Stimulated activated memory B cell treated with anti-CD40 and anti-IgM and Interleukin-4, amounts not matched to agents 10 μg/mL and 1 μg/mL and 100 μg/mL, for 72 hours (primary cell): ENCODE data around the gene C1QTNF2.

Source experiments
- ATAC-seq: fragments of 150-1000 bp; cut with Tn5 transposase; 2 replicates; pipeline ENCODE4 v1.10.0; 2021
- H3K27ac Mint-ChIP-seq: one replicate; pipeline ENCODE4 v1.8.0; 2022; ENCODE audit warnings: mild to moderate bottlenecking, mixed read lengths
- H3K27me3 Mint-ChIP-seq: one replicate; pipeline ENCODE4 v1.8.0; 2022; ENCODE audit warnings: mixed read lengths
- H3K36me3 Mint-ChIP-seq: one replicate; pipeline ENCODE4 v1.8.0; 2022; ENCODE audit warnings: mixed read lengths
- H3K4me1 Mint-ChIP-seq: one replicate; pipeline ENCODE4 v1.8.0; 2022; ENCODE audit warnings: mixed read lengths
- H3K4me3 Mint-ChIP-seq: one replicate; pipeline ENCODE4 v1.8.0; 2022; ENCODE audit warnings: mild to moderate bottlenecking, moderate library complexity, mixed read lengths
- H3K9me3 Mint-ChIP-seq: one replicate; pipeline ENCODE4 v1.8.0; 2022; ENCODE audit warnings: mixed read lengths

The C1QTNF2 gene

DNA sequence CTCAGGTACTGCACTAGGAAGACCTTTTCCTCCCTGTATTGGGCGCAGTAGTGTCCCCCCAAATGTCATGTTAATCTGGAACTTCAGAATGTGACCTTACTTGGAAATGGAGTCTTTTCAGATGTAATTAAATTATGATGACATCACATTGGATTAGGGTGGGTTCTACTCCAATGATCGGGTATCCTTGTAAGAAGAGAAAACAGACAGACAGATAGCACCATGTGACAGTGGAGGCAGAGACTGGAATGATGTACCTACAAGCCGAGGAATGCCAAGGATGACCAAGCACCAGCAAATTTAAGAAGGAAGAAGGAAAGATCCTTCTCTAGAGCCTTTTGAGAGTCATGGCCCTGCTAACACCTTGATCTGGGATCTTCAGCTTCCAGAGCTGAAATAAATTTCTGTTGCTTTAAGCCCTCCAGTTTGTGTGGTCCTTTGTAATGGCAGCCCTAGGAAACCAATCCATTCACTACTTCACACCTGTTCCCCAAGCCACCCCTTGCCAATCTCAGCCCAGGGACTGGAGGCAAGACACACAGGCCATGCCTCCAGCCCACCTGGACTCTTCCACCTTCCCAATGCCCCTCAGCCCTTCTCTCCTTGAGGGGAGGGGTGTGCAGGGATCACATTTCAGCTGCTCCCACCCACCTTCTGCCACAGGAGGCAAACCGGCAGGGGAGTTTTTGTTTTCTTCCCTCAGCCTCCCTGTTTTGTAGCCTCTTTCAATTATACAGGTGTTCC, 59.7 kb downstream of the C1QTNF2 start:
- Mint-ChIP-seq H3K9me3 (no peaks in the 10 kb centered on the region), H3K27me3 (peaks cover 82% of the 10 kb centered on the region), H3K4me1 (peaks cover 8% of the 10 kb centered on the region), H3K36me3 (peaks cover 5% of the 10 kb centered on the region), H3K4me3 (no peak overlapping the region), H3K27ac (no peak overlapping the region)
- no peak for ATAC-seq

DNA sequence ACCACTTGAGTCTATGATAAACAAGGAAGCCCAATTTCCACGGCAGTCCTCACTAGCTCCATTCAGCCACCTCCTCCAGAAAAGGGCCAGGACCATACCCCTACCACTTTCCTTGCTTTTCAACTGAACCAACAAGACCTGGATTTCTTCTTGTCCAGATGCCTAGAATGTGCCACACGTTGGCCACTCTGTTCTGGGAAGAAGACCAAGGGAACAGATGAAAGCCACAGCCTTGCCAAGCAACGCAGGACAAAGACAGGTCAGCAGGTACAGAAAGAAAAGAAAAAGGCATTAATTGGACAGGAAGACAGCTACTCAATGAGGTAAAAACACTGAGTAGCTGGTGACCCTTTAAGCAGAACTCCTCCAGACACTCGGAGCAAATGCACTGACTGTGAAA, 60.3 kb downstream of the C1QTNF2 start:
- no peak overlapping the region for H3K4me3 Mint-ChIP-seq
- H3K9me3 Mint-ChIP-seq, result no peaks in the 10 kb centered on the region
- no peak overlapping the region for H3K27ac Mint-ChIP-seq
- H3K27me3 Mint-ChIP-seq, result peaks cover 87% of the 10 kb centered on the region
- no peak for ATAC-seq
- peaks cover 8% of the 10 kb centered on the region for H3K4me1 Mint-ChIP-seq
- peaks cover 5% of the 10 kb centered on the region for H3K36me3 Mint-ChIP-seq

DNA sequence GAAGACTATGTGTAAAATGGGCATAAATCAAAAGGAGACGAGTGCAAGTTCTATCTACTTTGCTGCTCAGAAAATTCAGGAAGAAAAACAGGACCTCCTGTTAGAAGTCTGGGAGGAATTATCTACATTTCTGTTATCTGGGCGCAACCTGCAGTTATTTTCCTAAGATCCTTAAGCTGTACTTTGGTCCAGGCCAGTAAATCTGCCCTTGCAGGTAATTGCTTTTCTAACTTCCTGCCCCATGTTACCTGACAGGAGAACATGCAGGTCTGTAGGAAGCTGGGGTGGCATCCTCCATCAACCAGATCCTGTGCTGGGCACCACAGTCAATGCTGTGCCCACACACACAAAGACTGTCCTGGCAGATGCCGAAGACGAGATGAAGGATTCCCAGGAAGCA, 63.7 kb downstream of the C1QTNF2 start:
- no peaks in the 10 kb centered on the region for H3K4me1 Mint-ChIP-seq
- no peaks in the 10 kb centered on the region for H3K9me3 Mint-ChIP-seq
- no peak for ATAC-seq
- H3K27ac Mint-ChIP-seq, result no peak overlapping the region
- peaks cover 73% of the 10 kb centered on the region for H3K27me3 Mint-ChIP-seq
- H3K4me3 Mint-ChIP-seq, result no peak overlapping the region
- no peaks in the 10 kb centered on the region for H3K36me3 Mint-ChIP-seq

DNA sequence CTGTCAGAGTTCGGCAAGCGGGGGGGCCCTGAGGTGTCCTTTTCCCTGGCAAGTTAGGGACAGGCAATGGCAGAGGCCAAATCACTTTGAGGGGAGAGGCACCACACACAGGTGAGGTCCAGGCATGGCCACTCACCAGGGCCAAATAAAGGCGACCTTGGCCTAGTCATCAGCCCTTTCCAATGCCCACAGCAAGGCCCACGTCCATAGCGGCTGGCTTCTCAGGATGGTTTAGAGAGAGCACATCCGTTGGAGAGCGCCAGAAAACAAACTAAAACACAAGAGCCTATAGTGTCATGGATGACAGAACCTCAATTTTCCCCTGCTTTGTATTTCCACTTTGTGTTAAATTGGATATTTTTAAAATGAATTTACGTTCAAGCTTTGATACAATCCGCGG, 65.1 kb downstream of the C1QTNF2 start:
- no peaks in the 10 kb centered on the region for H3K36me3 Mint-ChIP-seq
- H3K27me3 Mint-ChIP-seq, result peaks cover 60% of the 10 kb centered on the region
- H3K4me3 Mint-ChIP-seq, result no peak overlapping the region
- no peaks in the 10 kb centered on the region for H3K9me3 Mint-ChIP-seq
- no peak overlapping the region for H3K27ac Mint-ChIP-seq
- no peak for ATAC-seq
- H3K4me1 Mint-ChIP-seq, result no peaks in the 10 kb centered on the region

DNA sequence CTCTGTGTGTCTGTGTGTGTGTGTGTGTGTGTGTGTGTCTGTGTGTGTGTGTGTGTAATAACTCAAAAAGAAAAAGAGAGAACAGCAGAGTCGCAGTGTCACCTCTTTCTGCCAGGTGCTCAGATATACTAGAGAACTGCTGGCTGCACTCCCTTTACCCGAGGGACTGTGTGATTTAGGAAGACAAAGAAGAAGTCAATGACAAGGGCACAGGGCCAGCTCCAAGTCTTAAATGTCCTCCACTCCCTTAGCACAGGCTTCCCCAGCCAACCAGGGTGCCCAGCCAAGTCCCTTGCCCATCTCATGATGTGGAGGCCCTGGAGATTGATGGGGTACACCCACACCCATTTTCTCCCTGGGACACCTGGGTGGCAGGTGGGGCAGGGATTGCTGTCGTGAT, 66.7 kb downstream of the C1QTNF2 start:
- no peak overlapping the region for H3K27ac Mint-ChIP-seq

DNA sequence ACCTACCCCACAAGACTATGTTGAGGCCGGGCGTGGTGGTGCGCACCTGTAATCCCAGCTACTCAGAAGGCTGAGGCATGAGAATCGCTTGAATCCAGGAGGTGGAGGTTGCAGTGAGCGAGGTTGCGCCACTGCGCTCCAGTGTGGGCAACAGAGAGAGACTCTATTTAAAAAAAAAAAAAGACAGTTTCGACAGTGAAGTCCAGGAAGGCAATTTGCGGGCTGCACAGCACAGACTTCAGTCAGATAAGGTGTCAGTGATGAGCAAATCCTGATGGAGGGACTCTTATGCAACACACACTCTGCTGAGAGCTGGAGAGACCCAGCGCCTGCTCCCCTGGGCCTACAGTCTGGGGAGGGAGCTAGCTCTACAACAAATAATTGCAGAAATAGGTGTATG, 72.2 kb downstream of the C1QTNF2 start:
- no peak overlapping the region for H3K27ac Mint-ChIP-seq
- no peak overlapping the region for H3K4me3 Mint-ChIP-seq
- H3K27me3 Mint-ChIP-seq, result peaks cover 44% of the 10 kb centered on the region
- no peaks in the 10 kb centered on the region for H3K9me3 Mint-ChIP-seq
- H3K36me3 Mint-ChIP-seq, result no peaks in the 10 kb centered on the region
- no peaks in the 10 kb centered on the region for H3K4me1 Mint-ChIP-seq
- ATAC-seq, result no peak

More for the DNA sequence above, 66.7 kb downstream of the C1QTNF2 start:
- no peaks in the 10 kb centered on the region for H3K9me3 Mint-ChIP-seq
- ATAC-seq, result no peak
- H3K27me3 Mint-ChIP-seq, result peaks cover 59% of the 10 kb centered on the region
- H3K4me3 Mint-ChIP-seq, result no peak overlapping the region
- H3K36me3 Mint-ChIP-seq, result no peaks in the 10 kb centered on the region
- H3K4me1 Mint-ChIP-seq, result no peaks in the 10 kb centered on the region

DNA sequence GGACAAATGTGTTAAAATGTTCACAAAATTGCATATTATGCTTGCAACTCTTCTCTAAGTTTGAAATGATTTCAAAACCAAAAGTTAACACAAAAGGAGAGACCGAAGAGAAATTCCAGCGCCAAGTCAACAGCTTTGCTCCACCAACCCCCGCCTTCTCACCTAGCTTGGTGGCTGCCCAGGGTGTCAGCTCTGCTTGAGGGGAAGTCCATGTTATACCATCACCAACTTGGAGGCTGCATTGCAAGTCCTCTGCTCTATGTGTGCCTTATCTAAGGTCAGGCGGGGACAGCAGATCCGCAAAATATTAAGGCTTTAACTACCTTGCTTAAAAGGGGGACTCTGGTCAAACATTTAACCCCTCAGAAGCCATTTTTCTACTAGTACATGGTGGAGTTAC, 72.7 kb downstream of the C1QTNF2 start:
- peaks cover 44% of the 10 kb centered on the region for H3K27me3 Mint-ChIP-seq
- H3K4me3 Mint-ChIP-seq, result no peak overlapping the region
- H3K36me3 Mint-ChIP-seq, result no peaks in the 10 kb centered on the region
- H3K4me1 Mint-ChIP-seq, result no peaks in the 10 kb centered on the region
- H3K9me3 Mint-ChIP-seq, result no peaks in the 10 kb centered on the region
- H3K27ac Mint-ChIP-seq, result no peak overlapping the region
- no peak for ATAC-seq
